ENCODE data around the gene FLT3.
"Not testable (repeated sequence)": the region's sequence is repeated elsewhere in the genome, so short reads cannot be mapped to it uniquely, and the experiment has no call there.

The FLT3 gene

DNA sequence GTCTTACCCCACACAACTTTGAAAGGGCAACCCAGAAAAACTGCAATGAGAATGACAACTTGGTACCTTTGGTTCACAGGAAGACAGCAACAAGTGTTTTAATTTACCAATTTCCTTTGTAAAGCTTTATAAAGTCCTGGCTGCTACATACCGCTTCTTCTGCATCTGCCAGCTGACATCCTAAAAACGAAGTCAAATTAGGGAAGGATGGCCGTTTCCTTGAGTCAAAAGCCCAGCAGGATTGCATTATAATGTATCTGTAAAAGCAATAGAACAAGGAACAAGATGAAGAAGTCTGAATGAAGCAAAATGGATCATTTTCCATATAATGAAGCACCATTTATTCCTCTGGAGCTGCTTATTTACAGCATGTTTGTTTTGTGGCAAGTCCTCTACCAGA is 86.1 kb downstream of the FLT3 start:
- no peaks in the 10 kb centered on the region for H3K36me3 ChIP-seq (ENCODE audit: control insufficient read depth in 1 of 2, insufficient read depth in 2 of 2, low read length in 2 of 2)
- H3K27ac ChIP-seq (ENCODE audit: low read length), result no peak overlapping the region
- no peak overlapping the region for H3K4me3 ChIP-seq (ENCODE audit: low read depth in 1 of 2, low read length in 2 of 2)
- no peaks in the 10 kb centered on the region for H3K4me1 ChIP-seq (ENCODE audit: control insufficient read depth in 1 of 2, insufficient read depth in 2 of 2, low read length in 2 of 2)
- no peaks in the 10 kb centered on the region for H3K27me3 ChIP-seq (ENCODE audit: low read depth, low read length)
- no peaks in the 10 kb centered on the region for H3K9me3 ChIP-seq (ENCODE audit: control insufficient read depth in 1 of 2, low read length in 2 of 2)

DNA sequence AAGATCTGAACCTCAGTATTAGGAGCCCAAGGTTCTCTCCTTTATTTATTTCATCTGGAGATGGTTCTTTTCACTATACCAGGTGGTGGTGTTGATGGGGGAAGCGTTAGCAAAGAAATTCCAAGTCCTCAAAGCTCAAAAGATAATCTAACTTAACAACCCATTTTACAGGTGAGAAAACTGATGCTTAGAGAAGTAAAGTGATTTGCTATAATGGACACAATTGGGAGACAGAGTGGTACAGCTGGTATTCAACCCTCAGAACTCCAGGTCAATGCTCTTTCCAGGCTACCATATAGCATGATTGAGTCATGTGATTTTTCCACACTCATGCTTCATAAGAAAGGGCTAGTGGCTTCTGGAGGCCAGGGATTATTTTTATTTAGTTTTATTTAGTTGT is 86.9 kb downstream of the FLT3 start:
- no peak overlapping the region for H3K27ac ChIP-seq (ENCODE audit: low read length)

DNA sequence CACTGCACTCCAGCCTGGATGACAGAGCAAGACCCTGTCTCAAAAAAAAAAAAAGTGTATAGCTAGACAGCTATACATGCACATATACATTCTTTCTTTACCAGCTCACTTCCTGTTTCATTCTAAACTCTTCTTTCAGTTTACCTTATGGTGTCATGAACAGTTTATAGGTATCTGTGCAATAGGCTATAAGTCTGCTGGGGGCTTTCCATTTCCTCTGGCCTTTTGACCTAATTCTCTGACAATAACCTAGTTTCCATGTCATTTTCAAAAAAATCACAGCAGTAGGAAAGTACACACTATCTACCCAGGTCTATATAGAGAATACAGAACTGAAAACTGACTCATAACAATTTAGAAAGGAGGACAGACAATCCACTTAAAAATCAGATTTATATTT is 87.5 kb downstream of the FLT3 start:
- Histone ChIP-seq H3K4me1 (ENCODE audit: control insufficient read depth in 1 of 2, insufficient read depth in 2 of 2, low read length in 2 of 2) (no peaks in the 10 kb centered on the region), H3K4me3 (ENCODE audit: low read depth in 1 of 2, low read length in 2 of 2) (no peak overlapping the region), H3K36me3 (ENCODE audit: control insufficient read depth in 1 of 2, insufficient read depth in 2 of 2, low read length in 2 of 2) (no peaks in the 10 kb centered on the region), H3K9me3 (ENCODE audit: control insufficient read depth in 1 of 2, low read length in 2 of 2) (no peaks in the 10 kb centered on the region), H3K27me3 (ENCODE audit: low read depth, low read length) (no peaks in the 10 kb centered on the region), H3K27ac (ENCODE audit: low read length) (no peak overlapping the region)

More for the DNA sequence above, 86.9 kb downstream of the FLT3 start:
- Histone ChIP-seq H3K4me3 (ENCODE audit: low read depth in 1 of 2, low read length in 2 of 2) (no peak overlapping the region), H3K27me3 (ENCODE audit: low read depth, low read length) (no peaks in the 10 kb centered on the region), H3K4me1 (ENCODE audit: control insufficient read depth in 1 of 2, insufficient read depth in 2 of 2, low read length in 2 of 2) (no peaks in the 10 kb centered on the region), H3K36me3 (ENCODE audit: control insufficient read depth in 1 of 2, insufficient read depth in 2 of 2, low read length in 2 of 2) (no peaks in the 10 kb centered on the region), H3K9me3 (ENCODE audit: control insufficient read depth in 1 of 2, low read length in 2 of 2) (no peaks in the 10 kb centered on the region)

DNA sequence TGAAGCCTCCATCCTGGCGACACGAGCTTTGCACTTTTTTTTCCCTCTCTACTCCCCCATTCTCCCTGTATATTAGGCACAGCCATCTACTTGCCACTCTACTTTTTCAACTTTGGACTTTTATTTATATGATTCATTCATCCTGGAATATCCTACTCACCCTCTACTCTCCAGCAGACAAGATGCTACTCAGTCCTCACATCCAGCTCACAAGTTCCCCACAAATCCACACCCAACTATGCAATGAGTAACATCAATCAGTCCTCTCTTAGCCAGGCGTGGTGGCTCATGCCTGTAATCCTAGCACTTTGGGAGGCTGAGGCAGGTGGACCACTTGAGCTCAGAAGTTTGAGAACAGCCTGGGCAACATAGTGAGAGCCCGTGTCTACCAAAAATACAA is 88.0 kb downstream of the FLT3 start:
- no peak overlapping the region for H3K4me3 ChIP-seq (ENCODE audit: low read depth in 1 of 2, low read length in 2 of 2)
- no peaks in the 10 kb centered on the region for H3K36me3 ChIP-seq (ENCODE audit: control insufficient read depth in 1 of 2, insufficient read depth in 2 of 2, low read length in 2 of 2)
- no peaks in the 10 kb centered on the region for H3K4me1 ChIP-seq (ENCODE audit: control insufficient read depth in 1 of 2, insufficient read depth in 2 of 2, low read length in 2 of 2)
- no peak overlapping the region for H3K27ac ChIP-seq (ENCODE audit: low read length)
- no peaks in the 10 kb centered on the region for H3K9me3 ChIP-seq (ENCODE audit: control insufficient read depth in 1 of 2, low read length in 2 of 2)
- no peaks in the 10 kb centered on the region for H3K27me3 ChIP-seq (ENCODE audit: low read depth, low read length)

DNA sequence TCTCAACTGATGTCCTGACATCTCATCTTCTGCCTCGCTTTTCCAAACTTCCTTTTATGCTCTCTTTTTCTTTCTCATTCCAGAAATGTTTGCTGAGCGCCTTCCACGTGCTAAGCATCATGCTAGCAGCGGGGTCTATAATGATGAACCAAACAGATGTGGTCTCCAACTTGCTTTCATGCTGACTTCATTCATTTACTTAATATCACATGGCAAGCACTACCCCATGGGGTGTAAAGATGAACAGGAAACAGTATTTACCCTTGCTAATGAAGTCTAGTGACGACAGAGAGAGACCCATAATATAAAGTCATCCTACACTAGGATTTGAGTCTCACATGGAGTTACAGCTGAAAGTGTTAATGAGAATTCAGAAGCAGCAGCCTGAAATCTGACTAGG is 90.3 kb downstream of the FLT3 start:
- H3K9me3 ChIP-seq (ENCODE audit: control insufficient read depth in 1 of 2, low read length in 2 of 2), result no peaks in the 10 kb centered on the region
- no peaks in the 10 kb centered on the region for H3K4me1 ChIP-seq (ENCODE audit: control insufficient read depth in 1 of 2, insufficient read depth in 2 of 2, low read length in 2 of 2)
- H3K4me3 ChIP-seq (ENCODE audit: low read depth in 1 of 2, low read length in 2 of 2), result no peak overlapping the region
- no peaks in the 10 kb centered on the region for H3K36me3 ChIP-seq (ENCODE audit: control insufficient read depth in 1 of 2, insufficient read depth in 2 of 2, low read length in 2 of 2)
- H3K27me3 ChIP-seq (ENCODE audit: low read depth, low read length), result no peaks in the 10 kb centered on the region
- no peak overlapping the region for H3K27ac ChIP-seq (ENCODE audit: low read length)

DNA sequence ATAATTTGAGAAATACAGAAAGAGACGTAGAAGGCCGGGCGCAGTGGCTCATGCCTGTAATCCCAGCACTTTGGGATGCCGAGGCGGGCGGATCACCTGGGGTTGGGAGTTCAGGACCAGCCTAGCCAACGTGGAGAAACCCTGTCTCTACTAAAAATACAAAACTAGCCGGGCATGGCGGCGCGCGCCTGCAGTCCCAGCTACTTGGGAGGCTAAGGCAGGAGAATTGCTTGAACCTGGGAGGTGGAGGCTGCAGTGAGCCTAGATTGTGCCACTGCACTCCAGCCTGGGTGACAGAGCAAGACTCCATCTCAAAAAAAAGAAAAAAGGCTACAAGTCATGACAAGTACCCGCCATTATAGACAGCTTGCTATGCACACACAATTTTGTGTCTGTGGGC is 95.4 kb downstream of the FLT3 start:
- not testable (repeated sequence) for H3K4me3 ChIP-seq (ENCODE audit: low read depth in 1 of 2, low read length in 2 of 2); H3K27ac ChIP-seq (ENCODE audit: low read length); H3K36me3 ChIP-seq (ENCODE audit: control insufficient read depth in 1 of 2, insufficient read depth in 2 of 2, low read length in 2 of 2); H3K4me1 ChIP-seq (ENCODE audit: control insufficient read depth in 1 of 2, insufficient read depth in 2 of 2, low read length in 2 of 2); H3K9me3 ChIP-seq (ENCODE audit: control insufficient read depth in 1 of 2, low read length in 2 of 2); H3K27me3 ChIP-seq (ENCODE audit: low read depth, low read length)

DNA sequence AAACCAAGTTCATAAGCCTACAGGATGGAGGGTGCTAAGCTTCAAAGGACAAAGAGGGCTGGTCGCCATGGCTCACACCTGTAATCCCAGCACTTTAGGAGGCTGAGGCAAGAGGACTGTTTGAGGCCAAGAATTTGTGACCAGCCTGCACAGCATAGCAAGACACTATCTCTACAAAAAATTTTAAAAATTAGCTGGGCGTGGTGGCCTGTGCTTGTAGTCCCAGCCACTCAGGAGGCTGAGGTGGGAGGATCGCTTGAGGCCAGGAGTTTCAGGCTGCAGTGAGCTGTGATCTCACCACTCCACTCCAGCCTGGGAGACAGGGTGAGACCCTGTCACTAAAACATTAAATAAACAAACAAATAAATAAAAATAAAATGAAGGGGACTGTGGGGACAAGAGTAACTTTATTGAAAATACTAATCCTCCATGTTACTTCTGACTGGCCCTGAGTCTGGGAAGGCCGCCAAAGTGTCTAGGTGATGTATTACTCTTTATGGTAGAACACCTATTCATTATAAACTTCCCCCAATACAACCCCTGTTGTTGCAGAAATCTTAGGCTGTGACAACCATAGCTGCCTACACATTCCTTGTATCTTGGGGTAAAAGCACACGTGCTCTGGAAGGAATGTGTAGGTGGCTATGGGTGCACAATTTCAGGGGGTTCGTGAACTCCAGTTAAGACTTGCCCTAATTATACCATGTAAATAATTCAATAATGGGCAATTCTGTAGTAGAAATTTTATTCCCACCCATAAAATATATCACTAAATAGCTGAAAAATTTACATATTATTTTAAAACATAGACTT is 97.3 kb downstream of the FLT3 start:
- peaks cover 0 to 4% of the 10 kb centered on the region in 2 donors for H3K4me1 ChIP-seq (ENCODE audit: control insufficient read depth in 1 of 2, insufficient read depth in 2 of 2, low read length in 2 of 2)
- no peak overlapping the region for H3K27ac ChIP-seq (ENCODE audit: low read length)
- no peak overlapping the region for H3K4me3 ChIP-seq (ENCODE audit: low read depth in 1 of 2, low read length in 2 of 2)
- H3K9me3 ChIP-seq (ENCODE audit: control insufficient read depth in 1 of 2, low read length in 2 of 2), result no peaks in the 10 kb centered on the region
- no peaks in the 10 kb centered on the region for H3K36me3 ChIP-seq (ENCODE audit: control insufficient read depth in 1 of 2, insufficient read depth in 2 of 2, low read length in 2 of 2)
- H3K27me3 ChIP-seq (ENCODE audit: low read depth, low read length), result no peaks in the 10 kb centered on the region

DNA sequence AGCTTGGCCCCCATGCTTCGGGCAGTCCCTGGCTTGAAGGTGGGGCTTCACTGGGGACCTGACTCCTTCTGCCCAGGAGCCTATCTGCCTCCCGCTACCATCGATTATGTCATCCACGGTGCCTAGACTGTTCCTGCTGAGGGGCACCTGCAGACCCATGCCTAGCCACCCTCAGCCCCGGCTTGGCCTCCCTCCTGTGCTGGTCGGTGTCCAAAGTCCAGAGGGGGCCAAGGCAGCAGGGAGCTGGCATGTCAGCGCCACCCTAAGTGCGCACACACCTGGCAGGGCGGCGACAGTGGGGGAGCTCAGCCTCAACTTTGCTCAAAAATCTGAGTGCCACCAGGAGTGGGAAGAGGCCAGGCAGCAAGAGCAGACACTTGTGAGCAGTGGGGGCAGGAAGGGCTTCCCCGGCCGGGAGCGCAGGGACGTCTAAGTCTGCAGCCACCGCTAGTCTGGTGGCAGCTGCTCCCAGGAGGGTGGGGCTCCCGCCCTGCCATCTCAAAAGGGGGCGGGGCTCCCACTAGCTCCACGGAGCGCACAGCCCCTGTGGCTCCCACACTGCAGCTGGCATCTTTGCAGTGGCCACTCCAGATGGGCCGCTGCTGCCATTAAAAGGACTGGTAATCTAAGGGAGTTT is 98.4 kb downstream of the FLT3 start:
- Histone ChIP-seq H3K36me3 (ENCODE audit: control insufficient read depth in 1 of 2, insufficient read depth in 2 of 2, low read length in 2 of 2) (no peaks in the 10 kb centered on the region), H3K9me3 (ENCODE audit: control insufficient read depth in 1 of 2, low read length in 2 of 2) (no peaks in the 10 kb centered on the region)

DNA sequence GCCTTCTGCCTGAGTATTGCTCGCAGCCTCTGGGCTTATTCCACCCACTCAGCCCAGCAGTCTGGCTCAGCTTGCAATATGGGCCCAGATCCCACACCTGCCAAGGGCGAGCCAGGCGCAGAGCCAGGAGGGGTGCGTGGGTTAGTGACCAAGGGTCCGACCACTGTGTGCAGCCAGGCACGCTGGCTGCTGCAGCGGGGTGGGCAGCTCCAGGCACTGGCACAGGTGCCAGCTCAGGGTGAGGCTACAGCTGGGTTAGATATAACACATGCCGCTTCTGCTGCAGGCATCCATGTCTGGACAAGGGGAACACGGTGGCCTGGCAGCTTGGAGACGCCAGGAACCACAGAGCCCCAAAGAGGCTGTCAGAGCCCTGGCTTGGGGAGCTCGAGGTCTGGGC is 99.3 kb downstream of the FLT3 start:
- H3K9me3 ChIP-seq (ENCODE audit: control insufficient read depth in 1 of 2, low read length in 2 of 2), result no peaks in the 10 kb centered on the region
- H3K27me3 ChIP-seq (ENCODE audit: low read depth, low read length), result no peaks in the 10 kb centered on the region
- no peak overlapping the region for H3K27ac ChIP-seq (ENCODE audit: low read length)
- peaks cover 0 to 4% of the 10 kb centered on the region in 2 donors for H3K4me1 ChIP-seq (ENCODE audit: control insufficient read depth in 1 of 2, insufficient read depth in 2 of 2, low read length in 2 of 2)
- no peak overlapping the region for H3K4me3 ChIP-seq (ENCODE audit: low read depth in 1 of 2, low read length in 2 of 2)
- no peaks in the 10 kb centered on the region for H3K36me3 ChIP-seq (ENCODE audit: control insufficient read depth in 1 of 2, insufficient read depth in 2 of 2, low read length in 2 of 2)

More for the DNA sequence above, 98.4 kb downstream of the FLT3 start:
- peaks cover 0 to 4% of the 10 kb centered on the region in 2 donors for H3K4me1 ChIP-seq (ENCODE audit: control insufficient read depth in 1 of 2, insufficient read depth in 2 of 2, low read length in 2 of 2)
- H3K27ac ChIP-seq (ENCODE audit: low read length), result no peak overlapping the region
- no peaks in the 10 kb centered on the region for H3K27me3 ChIP-seq (ENCODE audit: low read depth, low read length)
- no peak overlapping the region for H3K4me3 ChIP-seq (ENCODE audit: low read depth in 1 of 2, low read length in 2 of 2)

DNA sequence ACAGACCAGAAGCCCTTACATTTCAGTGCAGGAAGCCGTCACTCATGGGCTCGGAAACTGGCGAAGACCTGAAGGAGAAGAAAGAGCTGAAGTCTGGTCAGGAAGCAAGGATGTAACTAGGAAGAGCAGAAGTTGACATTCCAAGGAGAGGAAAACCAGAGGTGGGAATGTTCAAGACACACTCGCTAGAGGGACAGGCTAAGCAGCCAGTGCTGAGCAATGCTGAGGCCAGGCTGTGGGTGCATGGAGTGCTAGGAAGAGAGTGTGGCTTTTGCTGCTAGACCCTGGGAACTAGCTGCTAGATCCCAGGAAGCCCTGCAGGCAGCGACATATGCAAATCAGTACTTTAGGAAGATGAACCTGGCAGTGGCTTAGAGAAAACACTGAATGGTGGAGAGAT is 99.8 kb downstream of the FLT3 start:
- Histone ChIP-seq H3K4me3 (ENCODE audit: low read depth in 1 of 2, low read length in 2 of 2) (no peak overlapping the region), H3K36me3 (ENCODE audit: control insufficient read depth in 1 of 2, insufficient read depth in 2 of 2, low read length in 2 of 2) (no peaks in the 10 kb centered on the region), H3K27me3 (ENCODE audit: low read depth, low read length) (no peaks in the 10 kb centered on the region), H3K4me1 (ENCODE audit: control insufficient read depth in 1 of 2, insufficient read depth in 2 of 2, low read length in 2 of 2) (peaks cover 0 to 4% of the 10 kb centered on the region in 2 donors), H3K9me3 (ENCODE audit: control insufficient read depth in 1 of 2, low read length in 2 of 2) (no peaks in the 10 kb centered on the region), H3K27ac (ENCODE audit: low read length) (no peak overlapping the region)

DNA sequence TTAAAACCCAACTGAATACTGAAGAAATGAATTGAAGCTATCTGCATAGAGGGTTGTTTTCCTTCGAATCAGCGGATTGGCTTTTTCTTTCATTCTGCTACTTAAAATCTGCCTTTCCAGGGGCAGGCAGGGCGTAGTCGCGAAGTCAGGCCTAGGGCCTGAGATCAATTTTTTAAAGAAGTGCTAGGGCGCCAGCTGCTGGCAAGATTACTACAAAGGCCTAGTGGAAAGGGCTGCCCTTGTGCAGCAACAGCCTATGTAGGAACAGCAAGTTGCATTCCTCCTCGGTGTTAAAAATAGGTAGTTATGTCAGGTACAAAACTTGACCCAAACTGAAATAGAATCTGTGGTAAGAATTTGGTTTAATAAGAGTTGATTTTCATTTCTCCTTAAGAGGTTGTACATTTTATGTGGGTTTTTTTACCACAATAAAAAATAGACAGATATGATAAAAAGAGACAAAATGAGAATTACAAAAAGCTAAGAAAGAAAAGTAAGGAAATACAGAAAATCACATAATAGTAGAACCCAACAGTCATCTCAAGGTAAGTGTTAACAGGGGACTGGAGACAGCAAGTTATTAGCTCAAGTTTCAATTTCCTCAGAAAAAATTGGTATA is 102.4 kb downstream of the FLT3 start:
- H3K9me3 ChIP-seq (ENCODE audit: control insufficient read depth in 1 of 2, low read length in 2 of 2), result no peaks in the 10 kb centered on the region
- H3K4me1 ChIP-seq (ENCODE audit: control insufficient read depth in 1 of 2, insufficient read depth in 2 of 2, low read length in 2 of 2), result peaks cover 0 to under 1% of the 10 kb centered on the region in 2 donors
- H3K36me3 ChIP-seq (ENCODE audit: control insufficient read depth in 1 of 2, insufficient read depth in 2 of 2, low read length in 2 of 2), result no peaks in the 10 kb centered on the region
- no peak overlapping the region for H3K4me3 ChIP-seq (ENCODE audit: low read depth in 1 of 2, low read length in 2 of 2)
- no peaks in the 10 kb centered on the region for H3K27me3 ChIP-seq (ENCODE audit: low read depth, low read length)
- no peak overlapping the region for H3K27ac ChIP-seq (ENCODE audit: low read length)

Data from muscle layer of duodenum (tissue), 2 donors.